Panc1 (cell line): ENCODE measurements around the gene SCUBE2. TPM values are rescaled to one million over a fixed set of nuclear protein-coding genes. Genes with fewer than 3 reads are reported as not detected.

Source experiments
- ATAC-seq: fragments of 200-7000 bp; cut with Tn5 transposase; 2 replicates; pipeline ENCODE4 v1.9.1; 2020; ENCODE audit warnings: mild to moderate bottlenecking, moderate library complexity
- BruUV-seq: library from RNA; stranded (reverse); fragments of 400-500 nt; replicated peaks from 2 replicates; lab custom pipeline; 2021; lab: Mats Ljungman, UMichigan
- CTCF ChIA-PET: fragments of 300-600 bp; sonication (Branson Sonifier 250); formaldehyde crosslinking; loops from one replicate; lab custom pipeline; 2022; ENCODE audit warnings: antibody characterized with exemption; lab: Charles Lee
- POLR2A ChIA-PET: fragments of 300-600 bp; sonication (Branson Sonifier 250); formaldehyde crosslinking; loops from one replicate; lab custom pipeline; 2022; ENCODE audit warnings: antibody characterized with exemption; lab: Charles Lee
- DNase-seq: peaks from one replicate; pipeline ENCODE4 v3.0.0-alpha.2; 2010; ENCODE audit warnings: low read depth, low spot score
- H3K27ac ChIP-seq: 2 replicates; pipeline ENCODE4 v1.5.1; 2011; ENCODE audit warnings: mild to moderate bottlenecking, low read length, inconsistent platforms
- H3K27me3 ChIP-seq: fragments of 200-500 bp; sonication (Bioruptor generic); 2 replicates; pipeline ENCODE4 v1.6.0; 2014; ENCODE audit warnings: low read length, inconsistent platforms; ENCODE audit not compliant: control insufficient read depth, insufficient read depth
- H3K36me3 ChIP-seq: fragments of 200-500 bp; sonication (Bioruptor generic); 2 replicates; pipeline ENCODE4 v1.5.1; 2014; ENCODE audit warnings: inconsistent platforms, mild to moderate bottlenecking, low read length, moderate library complexity; ENCODE audit not compliant: control insufficient read depth, insufficient read depth
- H3K4me1 ChIP-seq: 2 replicates; pipeline ENCODE4 v1.5.1; 2011; ENCODE audit warnings: inconsistent platforms, mild to moderate bottlenecking, low read length, moderate library complexity; ENCODE audit not compliant: control insufficient read depth, insufficient read depth
- H3K4me3 ChIP-seq, 2 experiments: 2 replicates each; pipeline ENCODE4 v1.5.1; 2011 to 2012; ENCODE audit warnings: low read depth in 2 of 2, low read length in 2 of 2, mild to moderate bottlenecking in 2 of 2, inconsistent platforms in 1 of 2, moderate library complexity in 1 of 2
- H3K9me3 ChIP-seq: fragments of 200-500 bp; sonication (Bioruptor generic); 2 replicates; pipeline ENCODE4 v1.5.1; 2014; ENCODE audit warnings: low read depth, mild to moderate bottlenecking, inconsistent platforms, low read length, moderate library complexity; ENCODE audit not compliant: control insufficient read depth, insufficient read depth
- POLR2AphosphoS5 ChIP-seq: IDR thresholded peaks from 2 replicates; pipeline ENCODE4 v1.6.1; 2012; ENCODE audit warnings: mild to moderate bottlenecking, low read depth, low read length, moderate library complexity
- SIN3A ChIP-seq: IDR thresholded peaks from 2 replicates; pipeline ENCODE4 v1.6.1; 2012; ENCODE audit warnings: low read depth, mild to moderate bottlenecking, low read length, moderate library complexity, borderline replicate concordance; ENCODE audit not compliant: insufficient read depth
- TCF7L2 ChIP-seq: IDR thresholded peaks from 2 replicates; pipeline ENCODE4 v1.6.1; 2011; ENCODE audit warnings: mild to moderate bottlenecking, low read depth, low read length, inconsistent platforms
- in situ Hi-C: cut with HindIII; loops from 2 replicates; pipeline ENCODE4 v1.10.0; 2016; ENCODE audit warnings: low sequenced_read_pairs, low pct_unique_long_range_greater_than_20kb
- intact Hi-C: fragments of 100-400 bp; cut with micrococcal nuclease; formaldehyde crosslinking; loops from one replicate; pipeline ENCODE4 v1.10.0; 2022; ENCODE audit not compliant: unreplicated experiment
- total RNA-seq: library from RNA; stranded (reverse); gene quantifications from one replicate; pipeline ENCODE4 v1.2.1, GENCODE V29; 2021; ENCODE audit not compliant: unreplicated experiment
- TF ChIP-seq, protein P1 (sequence below): fragments of 450-650 bp; IDR thresholded peaks from 2 replicates; pipeline ENCODE4 v1.5.1; 2017; ENCODE audit warnings: mild to moderate bottlenecking
- TF ChIP-seq, protein P2 (sequence below), 2 experiments: IDR thresholded peaks; 2 replicates each; pipeline ENCODE4 v1.6.1; 2011 to 2012; ENCODE audit warnings: low read depth in 2 of 2, control low read depth in 1 of 2, low read length in 1 of 2, mild to moderate bottlenecking in 1 of 2, moderate library complexity in 1 of 2; ENCODE audit not compliant: insufficient read depth in 1 of 2

Gene SCUBE2
- total RNA-seq, 1 experiment from 2014 or later, result 2.8 TPM

DNA sequence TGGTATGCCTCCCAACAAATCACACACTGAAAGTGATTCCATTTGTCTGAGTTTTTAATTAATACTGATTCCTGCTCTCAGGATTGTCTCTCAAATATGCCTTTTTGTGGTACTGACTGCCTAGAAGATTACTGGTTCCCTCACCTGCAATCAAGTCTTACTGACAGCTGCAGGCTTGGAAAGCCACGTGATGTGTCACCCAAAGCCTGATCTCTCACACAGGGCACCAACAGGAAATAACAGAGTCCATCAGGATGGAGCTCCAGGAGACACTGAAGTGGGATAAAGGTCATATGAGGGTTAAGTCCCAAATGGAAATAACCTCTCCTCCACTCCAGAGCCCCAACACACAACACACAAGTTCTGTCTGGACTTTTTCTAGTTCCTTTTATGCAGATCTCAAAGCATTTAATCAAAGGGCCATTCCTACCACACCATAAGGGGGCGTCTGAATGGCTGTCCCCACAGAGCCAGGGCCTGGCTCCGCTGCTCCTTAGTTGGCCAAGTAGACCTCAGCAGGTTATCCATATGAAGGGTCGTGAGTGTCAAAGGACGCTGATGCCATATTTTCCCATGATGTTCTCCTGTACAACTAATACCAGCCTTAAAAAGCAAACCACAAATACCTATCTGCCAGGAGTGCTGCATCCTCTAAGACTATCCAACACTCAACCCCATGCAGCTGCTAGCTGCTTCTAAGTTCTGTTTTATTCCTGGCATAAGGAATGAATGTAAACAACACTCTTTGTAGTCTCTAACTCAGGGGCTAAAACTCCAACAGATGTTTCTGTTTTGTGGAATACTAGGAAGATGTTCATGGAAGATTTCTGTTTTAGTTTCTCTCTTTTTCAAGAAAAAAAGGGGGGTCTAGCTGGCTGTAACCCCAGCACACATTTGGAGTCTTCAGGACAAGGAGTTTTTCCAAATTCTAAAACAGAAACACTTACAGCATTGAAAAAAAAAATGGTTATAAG is 13.0 kb downstream of the SCUBE2 start:
- DNase-seq (no peak), ATAC-seq (no peak)
- TF ChIP-seq TCF7L2, result no peak
- TF ChIP-seq, protein P1, sequence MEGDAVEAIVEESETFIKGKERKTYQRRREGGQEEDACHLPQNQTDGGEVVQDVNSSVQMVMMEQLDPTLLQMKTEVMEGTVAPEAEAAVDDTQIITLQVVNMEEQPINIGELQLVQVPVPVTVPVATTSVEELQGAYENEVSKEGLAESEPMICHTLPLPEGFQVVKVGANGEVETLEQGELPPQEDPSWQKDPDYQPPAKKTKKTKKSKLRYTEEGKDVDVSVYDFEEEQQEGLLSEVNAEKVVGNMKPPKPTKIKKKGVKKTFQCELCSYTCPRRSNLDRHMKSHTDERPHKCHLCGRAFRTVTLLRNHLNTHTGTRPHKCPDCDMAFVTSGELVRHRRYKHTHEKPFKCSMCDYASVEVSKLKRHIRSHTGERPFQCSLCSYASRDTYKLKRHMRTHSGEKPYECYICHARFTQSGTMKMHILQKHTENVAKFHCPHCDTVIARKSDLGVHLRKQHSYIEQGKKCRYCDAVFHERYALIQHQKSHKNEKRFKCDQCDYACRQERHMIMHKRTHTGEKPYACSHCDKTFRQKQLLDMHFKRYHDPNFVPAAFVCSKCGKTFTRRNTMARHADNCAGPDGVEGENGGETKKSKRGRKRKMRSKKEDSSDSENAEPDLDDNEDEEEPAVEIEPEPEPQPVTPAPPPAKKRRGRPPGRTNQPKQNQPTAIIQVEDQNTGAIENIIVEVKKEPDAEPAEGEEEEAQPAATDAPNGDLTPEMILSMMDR, result no peak; the same call in 1 of the 2 replicates
- TF ChIP-seq, protein P2, sequence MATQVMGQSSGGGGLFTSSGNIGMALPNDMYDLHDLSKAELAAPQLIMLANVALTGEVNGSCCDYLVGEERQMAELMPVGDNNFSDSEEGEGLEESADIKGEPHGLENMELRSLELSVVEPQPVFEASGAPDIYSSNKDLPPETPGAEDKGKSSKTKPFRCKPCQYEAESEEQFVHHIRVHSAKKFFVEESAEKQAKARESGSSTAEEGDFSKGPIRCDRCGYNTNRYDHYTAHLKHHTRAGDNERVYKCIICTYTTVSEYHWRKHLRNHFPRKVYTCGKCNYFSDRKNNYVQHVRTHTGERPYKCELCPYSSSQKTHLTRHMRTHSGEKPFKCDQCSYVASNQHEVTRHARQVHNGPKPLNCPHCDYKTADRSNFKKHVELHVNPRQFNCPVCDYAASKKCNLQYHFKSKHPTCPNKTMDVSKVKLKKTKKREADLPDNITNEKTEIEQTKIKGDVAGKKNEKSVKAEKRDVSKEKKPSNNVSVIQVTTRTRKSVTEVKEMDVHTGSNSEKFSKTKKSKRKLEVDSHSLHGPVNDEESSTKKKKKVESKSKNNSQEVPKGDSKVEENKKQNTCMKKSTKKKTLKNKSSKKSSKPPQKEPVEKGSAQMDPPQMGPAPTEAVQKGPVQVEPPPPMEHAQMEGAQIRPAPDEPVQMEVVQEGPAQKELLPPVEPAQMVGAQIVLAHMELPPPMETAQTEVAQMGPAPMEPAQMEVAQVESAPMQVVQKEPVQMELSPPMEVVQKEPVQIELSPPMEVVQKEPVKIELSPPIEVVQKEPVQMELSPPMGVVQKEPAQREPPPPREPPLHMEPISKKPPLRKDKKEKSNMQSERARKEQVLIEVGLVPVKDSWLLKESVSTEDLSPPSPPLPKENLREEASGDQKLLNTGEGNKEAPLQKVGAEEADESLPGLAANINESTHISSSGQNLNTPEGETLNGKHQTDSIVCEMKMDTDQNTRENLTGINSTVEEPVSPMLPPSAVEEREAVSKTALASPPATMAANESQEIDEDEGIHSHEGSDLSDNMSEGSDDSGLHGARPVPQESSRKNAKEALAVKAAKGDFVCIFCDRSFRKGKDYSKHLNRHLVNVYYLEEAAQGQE (IDR thresholded peaks at IDR 0.05; ENCODE audit: insufficient read depth in 1 of 2, low read depth in 2 of 2, low read length in 1 of 2), result no peak
- TF ChIP-seq SIN3A, result no peak
- H3K36me3 ChIP-seq, result no peaks in the 10 kb centered on the region
- ChIA-PET CTCF (no interaction called here), POLR2A (interaction anchor here (0.6 to 1.3 kb wide), 3 partner anchors 10 to 383 kb away, joined by 3 to 4 read pairs (median 3); partner anchors contain the start of gene ZNF143)
- intact Hi-C loops (no loop called here), in situ Hi-C loops (no loop called here)
- no peaks in the 10 kb centered on the region for H3K27me3 ChIP-seq
- no TSS peak for BruUV-seq
- no peaks in the 10 kb centered on the region for H3K9me3 ChIP-seq
- H3K27ac ChIP-seq, result no peak overlapping the region
- H3K4me1 ChIP-seq, result no peaks in the 10 kb centered on the region
- H3K4me3 ChIP-seq, result no peak overlapping the region

DNA sequence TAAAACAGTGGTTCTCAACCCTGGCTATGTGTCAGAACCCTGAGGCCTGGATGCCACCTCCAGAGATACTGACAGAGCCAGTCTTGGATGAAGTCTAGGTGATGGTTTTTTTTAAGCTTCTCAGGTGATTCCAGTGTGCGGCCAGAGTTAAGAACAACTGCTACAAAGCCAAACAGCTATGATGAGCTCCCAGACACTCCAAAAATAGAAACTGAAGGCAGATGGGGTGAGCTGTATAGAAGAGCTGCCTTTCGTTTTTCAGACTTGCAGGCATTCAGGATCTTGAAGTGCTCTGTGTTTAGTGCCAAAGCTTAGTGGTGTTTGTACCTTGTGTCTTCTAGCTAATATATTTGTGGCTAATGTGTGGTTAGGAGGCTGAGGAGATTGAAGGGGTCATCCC is 14.2 kb downstream of the SCUBE2 start:
- H3K36me3 ChIP-seq, result no peaks in the 10 kb centered on the region
- H3K4me1 ChIP-seq, result no peaks in the 10 kb centered on the region
- BruUV-seq, result no TSS peak
- ChIA-PET POLR2A (interaction anchor here (0.8 kb wide), 1 partner anchor 384 kb away, joined by 3 read pairs; the partner anchor contains the start of gene ZNF143), CTCF (interaction anchor here (0.5 kb wide), 1 partner anchor 42 kb away, joined by 3 read pairs; no protein-coding TSS in a partner anchor)
- in situ Hi-C loops, result no loop called here
- intact Hi-C loops, result no loop called here
- no peak overlapping the region for H3K4me3 ChIP-seq
- H3K27ac ChIP-seq, result no peak overlapping the region
- H3K9me3 ChIP-seq, result no peaks in the 10 kb centered on the region
- ATAC-seq (0 out of 2 replicates have a peak, but pooled peaks have one; percentile 24), DNase-seq (no peak)
- H3K27me3 ChIP-seq, result no peaks in the 10 kb centered on the region
- no peak for TF ChIP-seq SIN3A
- TF ChIP-seq, protein P2 (IDR thresholded peaks at IDR 0.05; ENCODE audit: insufficient read depth in 1 of 2, low read depth in 2 of 2, low read length in 1 of 2), result no peak
- TF ChIP-seq POLR2AphosphoS5, result no peak
- TF ChIP-seq, protein P1, result no peak
- no peak for TF ChIP-seq TCF7L2
